A673 (cell line): ENCODE measurements around the gene OPRM1.

Experiments
- CTCF ChIP-seq: fragments of 300-800, 200-600 bp; sonication (generic); conservative IDR thresholded peaks from 2 replicates; pipeline ENCODE4 v1.5.1; 2017; ENCODE audit warnings: low read depth, mild to moderate bottlenecking, antibody characterized with exemption, low read length, moderate library complexity, mixed read lengths
- EZH2 ChIP-seq: fragments of 200-600 bp; sonication (generic); IDR thresholded peaks from 2 replicates; pipeline ENCODE4 v1.6.1; 2017; ENCODE audit warnings: borderline replicate concordance, low read depth, mild to moderate bottlenecking, mixed read lengths, antibody characterized with exemption, low read length; ENCODE audit not compliant: poor library complexity, severe bottlenecking

DNA sequence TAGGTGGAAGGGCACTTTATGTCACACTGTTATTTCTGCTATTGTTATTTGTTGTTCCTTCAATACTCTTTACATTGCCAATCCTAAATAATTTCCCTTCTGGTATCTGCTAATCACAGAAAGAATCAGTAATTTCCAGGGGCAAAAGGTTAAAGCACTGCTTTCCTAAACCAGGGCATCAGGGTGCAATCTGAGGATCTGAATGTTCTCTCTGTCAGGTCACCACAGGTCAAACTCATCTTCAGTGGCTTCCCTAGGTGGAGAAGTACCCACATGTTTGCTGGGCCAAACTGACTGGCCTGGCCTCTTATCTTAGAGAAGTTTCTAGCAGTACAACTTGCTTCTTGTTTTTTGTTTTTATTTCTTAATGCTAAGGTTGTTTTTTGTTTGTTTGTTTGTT, 118.7 kb downstream of the OPRM1 start:
- TF ChIP-seq CTCF (no peak), EZH2 (no peak)
